B cell (primary cell): ENCODE data around the gene RASSF1.

Source experiments
- CTCF ChIP-seq: fragments of 200-600 bp; IDR thresholded peaks from one replicate; pipeline ENCODE4 v1.8.0; 2022; ENCODE audit warnings: antibody characterized with exemption, mild to moderate bottlenecking
- EZH2 ChIP-seq: IDR thresholded peaks from 2 replicates; pipeline ENCODE4 v1.6.1; 2012; ENCODE audit warnings: borderline replicate concordance, low read depth, mild to moderate bottlenecking, moderate library complexity, low read length; ENCODE audit not compliant: insufficient read depth, poor library complexity, severe bottlenecking

- TF ChIP-seq CTCF = no peak
- TF ChIP-seq EZH2 = no peak
These were observed 14.5 kb downstream of the RASSF1 start for GRCh38 chr3:50326182-50326541.
